COR-L47 (cell line): Measurements from ENCODE around the gene TRAPPC4.
A peak's percentile ranks its signal among the peaks of the same experiment; 100 is the strongest.
"Not testable (repeated sequence)": the region's sequence is repeated elsewhere in the genome, so short reads cannot be mapped to it uniquely, and the experiment has no call there.

Experiments used
- DNase-seq: peaks from one replicate; lab custom pipeline; 2025; lab: John Stamatoyannopoulos, UW

Gene TRAPPC4

DNA sequence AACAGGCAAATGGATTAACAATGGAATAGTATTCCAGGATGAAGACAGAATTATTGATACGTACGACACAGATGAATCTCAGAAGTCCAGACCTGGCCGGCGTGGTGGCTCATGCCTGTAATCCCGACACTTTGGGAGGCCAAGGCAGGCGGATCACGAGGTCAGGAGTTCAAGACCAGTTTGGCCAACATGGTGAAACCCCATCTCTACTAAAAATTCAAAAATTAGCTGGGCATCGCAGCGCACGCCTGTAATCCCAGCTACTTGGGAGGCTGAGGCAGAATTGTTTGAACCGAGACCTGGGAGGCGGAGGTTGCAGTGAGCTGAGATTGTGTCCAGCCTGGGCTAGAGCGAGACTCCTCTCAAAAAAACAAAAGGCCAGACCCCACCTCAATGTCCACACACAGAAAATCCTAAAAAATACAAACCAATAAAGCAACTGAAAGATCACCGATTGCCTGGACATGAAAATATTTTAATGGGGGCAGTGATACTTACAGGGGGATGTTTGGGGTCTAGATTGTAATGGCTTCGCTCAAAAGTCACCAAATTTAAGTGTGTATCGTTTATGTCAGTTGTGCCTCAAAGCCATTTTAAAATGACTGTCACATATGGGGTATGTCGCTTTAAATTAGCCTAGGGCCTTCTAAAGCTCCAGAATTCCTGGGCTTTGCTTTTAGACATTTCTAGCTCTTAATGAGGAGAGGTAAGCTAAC lies 4.2 kb upstream of the TRAPPC4 start:
- no peak for DNase-seq

- DNase-seq, result no peak
Measured at GRCh38 chr11:119015054-119015611, 3.4 kb upstream of the TRAPPC4 start.

DNA sequence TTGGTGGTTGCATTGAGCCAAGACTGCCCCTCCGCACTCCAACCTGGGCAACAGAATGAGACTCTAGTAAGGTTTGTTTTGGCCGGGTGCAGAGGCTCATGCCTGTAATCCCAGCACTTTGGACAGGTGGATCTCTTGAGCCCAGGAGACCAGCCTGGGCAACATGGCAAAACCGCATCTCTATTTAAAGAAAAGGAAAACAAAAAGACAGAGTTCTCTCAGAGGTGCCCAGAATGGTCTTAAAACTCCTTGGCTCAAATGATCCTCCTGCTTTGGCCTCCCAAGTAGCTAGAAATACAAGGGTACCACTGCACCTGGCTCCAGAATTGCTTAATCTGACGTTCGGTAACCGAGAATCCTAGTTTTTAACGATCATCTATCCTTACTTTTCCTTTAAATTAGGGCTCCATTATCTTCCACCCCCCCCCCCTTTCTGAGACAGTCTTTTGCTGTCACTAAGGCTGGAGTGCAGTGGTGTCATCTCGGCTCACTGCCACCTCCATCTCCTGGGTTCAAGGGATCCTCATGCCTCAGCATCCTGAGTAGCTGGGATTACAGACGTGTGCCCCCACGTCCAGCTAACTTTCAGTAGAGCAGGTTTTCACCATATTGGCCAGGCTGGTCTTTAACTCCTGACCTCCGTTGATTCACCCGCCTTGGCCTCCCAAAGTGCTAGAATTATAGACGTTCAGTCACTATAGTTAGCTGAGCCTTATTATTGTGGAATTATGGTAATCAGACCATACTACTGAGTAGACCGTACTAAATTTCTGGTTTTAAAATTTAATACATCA lies 2.2 kb upstream of the TRAPPC4 start:
- DNase-seq, result no peak

DNA sequence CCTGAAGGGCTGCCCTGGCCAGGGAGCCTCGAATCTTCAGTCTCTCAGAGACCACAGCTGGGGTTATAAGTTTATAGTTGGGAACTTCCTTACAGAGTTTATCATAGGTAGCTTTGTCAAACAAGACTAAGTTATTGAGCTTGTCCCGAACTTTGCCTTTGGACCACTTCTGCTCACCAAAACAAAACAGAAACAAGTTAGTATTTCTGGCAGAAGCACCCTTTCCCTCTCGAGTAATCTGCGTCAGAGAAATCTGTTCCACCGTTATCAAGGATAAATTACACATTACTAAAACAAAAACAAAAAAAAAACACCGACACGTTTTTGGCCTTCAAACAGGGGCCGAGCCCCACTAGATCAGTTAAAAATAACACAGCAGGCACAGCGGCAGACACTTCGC lies 1.2 kb upstream of the TRAPPC4 start:
- DNase-seq, result not testable (repeated sequence)

GRCh38 chr11:119019996-119020395 lies 1.4 kb downstream of the TRAPPC4 start:
- DNase-seq, result no peak

- DNase-seq, result no peak
Measured at GRCh38 chr11:119021631-119022030, 3.1 kb downstream of the TRAPPC4 start.

- DNase-seq, result no peak
Measured at GRCh38 chr11:119023741-119024140, 5.2 kb downstream of the TRAPPC4 start.

DNA sequence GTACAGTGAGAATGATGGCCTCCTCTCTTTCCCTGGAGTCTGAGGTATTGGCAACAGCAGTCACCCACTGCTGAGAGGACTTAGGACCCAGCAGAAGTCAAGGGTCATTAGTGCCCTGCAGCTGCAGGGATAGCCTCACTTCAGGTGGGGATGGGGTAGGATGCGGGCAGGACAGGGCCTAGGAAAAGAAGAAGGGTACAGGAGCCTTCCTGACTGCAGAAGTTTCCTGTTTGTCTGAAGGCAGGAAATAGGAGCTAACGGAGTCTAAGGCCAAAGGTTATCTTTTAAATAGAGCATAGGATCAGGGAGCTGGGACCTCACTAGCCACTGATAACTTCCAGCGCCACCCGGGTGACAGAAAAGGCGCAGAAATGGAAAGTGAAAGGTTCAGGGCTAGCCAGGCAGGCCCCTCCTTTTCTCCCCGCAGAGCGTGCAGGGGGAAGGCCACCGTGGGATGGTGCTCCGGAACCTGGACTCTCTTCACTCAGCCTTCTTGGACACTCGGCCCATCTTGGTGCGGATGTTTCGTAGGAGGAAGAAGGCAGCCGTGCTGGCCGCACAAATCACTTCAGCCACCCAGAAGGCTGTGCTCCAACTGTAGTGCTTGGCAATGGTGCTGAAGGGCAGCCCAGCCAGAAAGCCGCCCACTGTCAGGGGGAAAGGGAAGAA lies 6.0 kb downstream of the TRAPPC4 start:
- no peak for DNase-seq

GRCh38 chr11:119025099-119025473 lies 6.5 kb downstream of the TRAPPC4 start:
- DNase-seq, result no peak

GRCh38 chr11:119025541-119025940 lies 7.0 kb downstream of the TRAPPC4 start:
- no peak for DNase-seq

DNA sequence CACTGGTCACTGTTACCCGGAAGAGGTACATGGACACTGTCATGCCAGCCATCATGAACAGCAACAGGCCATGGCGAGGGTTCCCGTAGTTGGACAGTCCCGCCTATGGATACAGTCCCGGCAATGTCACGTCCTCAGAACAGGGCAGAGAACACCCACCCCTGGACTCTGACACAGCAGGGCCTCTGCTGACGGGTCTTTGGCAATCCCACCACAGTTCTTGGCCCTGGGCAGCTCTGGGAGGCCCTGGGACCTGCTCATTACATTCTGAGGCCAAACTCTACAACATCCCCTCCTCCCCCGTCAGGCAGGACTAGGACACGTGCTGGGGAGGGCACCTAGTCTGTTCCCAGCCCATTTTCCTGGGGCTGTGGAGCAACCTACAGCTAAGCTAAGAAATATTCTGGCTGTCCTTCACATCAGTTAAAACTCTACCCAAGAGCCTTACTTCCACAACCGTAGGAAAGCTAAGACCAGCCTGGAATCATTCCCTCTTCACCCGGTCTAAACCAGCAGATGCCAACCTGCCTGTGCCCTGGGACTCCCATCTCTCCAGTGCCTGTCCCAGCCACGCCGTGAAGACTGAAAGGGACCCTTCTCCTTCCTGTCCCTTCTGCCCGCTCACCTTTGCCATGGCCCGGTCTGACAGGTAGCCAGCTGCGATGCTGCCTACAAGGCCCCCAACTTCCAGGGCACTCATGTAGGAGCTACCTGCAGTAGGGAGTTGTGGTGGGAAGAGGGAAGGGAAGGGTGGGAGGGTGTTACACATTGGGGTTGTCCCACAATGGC lies 7.6 kb downstream of the TRAPPC4 start:
- DNase-seq, result no peak

GRCh38 chr11:119026970-119027369 lies 8.4 kb downstream of the TRAPPC4 start:
- no peak for DNase-seq

- DNase-seq, result no peak
Measured at GRCh38 chr11:119027561-119028345, 9.2 kb downstream of the TRAPPC4 start.

DNA sequence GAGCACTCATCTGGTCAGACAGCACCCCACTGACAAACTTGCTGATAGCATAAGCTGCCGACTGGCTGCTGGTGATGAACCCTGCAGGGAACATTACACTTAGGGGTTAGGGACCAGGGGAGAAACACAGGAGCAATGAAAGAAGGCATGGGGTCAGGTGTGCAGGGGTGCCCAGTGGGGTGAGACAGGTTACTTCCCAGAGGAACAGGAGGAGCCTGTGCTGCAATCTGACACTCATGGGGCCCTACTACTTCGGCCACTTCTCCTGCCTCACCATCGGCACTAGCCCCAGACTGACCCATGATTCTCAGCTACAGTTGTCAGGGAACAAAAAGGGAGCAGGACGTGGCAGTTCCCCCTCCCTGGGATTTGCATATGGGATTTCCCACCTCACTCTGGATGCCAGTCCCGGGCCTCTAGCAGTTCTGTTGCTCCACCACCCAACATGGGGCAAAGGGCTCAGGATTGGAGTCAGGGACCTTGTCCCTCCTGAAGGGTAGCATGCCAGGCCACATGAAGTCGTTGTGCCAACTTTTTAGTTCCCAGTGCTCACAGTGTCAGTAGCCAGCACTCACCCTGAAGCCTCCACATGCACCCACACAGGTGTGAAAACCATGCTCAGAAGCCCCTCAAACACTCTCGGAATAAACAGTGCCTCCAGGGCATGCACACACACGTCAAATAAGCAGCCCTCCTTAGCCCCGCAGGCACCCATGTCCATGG lies 9.9 kb downstream of the TRAPPC4 start:
- no peak for DNase-seq

DNA sequence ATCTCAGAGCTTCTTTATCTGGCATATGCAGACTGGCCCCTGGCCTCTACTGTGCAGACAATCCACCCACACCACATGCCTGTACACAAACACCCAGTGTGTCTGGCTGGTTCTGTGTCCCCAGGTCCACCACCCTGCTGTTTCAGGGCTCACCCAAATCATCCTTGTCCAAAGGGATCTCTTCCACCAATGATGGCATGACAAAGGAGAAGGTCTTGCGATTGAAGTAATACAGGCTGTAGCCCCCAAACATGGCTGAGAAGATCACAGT lies 10.4 kb downstream of the TRAPPC4 start:
- DNase-seq, result no peak

DNA sequence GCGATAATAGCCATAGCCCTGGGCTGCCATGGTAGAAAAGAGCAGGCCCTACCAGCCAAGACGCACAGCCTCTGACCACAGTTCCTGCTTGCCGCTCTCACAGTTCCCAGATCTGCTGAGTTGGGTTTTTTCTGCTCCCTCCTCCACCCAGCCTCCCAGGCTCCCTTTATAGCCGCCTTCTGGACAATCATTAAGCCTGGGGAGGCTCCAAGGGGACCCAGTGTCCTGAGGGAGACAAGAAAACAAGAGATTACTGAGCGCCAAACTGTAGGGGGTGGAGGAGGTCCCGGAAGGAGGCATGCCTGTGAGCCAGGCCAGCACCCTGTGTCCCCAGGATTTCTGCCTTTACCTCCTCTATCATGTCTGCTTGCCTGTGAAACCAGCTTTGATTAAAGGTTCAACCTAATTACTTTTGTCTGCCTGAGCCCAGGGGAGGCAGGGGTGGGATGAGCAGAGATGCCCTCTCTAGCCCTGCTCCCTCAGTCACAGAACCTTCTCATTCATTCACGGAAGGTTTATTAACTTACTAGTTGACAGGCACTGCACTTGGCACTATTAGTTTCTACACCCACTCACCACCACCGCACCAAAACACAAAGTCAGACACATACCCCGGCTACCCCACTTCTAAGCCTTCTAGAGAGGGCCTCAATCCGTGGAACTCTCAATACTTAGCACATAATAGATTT lies 10.9 kb downstream of the TRAPPC4 start:
- DNase-seq, result no peak

DNA sequence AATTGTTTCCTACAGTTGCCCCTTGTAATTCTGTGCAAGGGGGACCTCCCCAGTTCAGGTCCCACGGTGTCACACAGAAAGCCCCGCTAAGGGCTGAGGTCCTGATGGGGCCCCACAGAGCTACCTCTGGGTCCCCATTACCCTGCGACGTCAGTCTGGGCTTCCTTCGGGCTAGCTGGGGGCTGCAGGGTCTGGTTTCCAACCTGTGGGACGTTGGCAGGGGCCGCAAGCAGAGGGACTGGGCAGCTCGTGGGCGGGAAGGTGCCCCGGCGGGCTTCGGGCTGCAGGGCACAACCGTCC lies 11.4 kb downstream of the TRAPPC4 start:
- DNase-seq, result no peak

DNA sequence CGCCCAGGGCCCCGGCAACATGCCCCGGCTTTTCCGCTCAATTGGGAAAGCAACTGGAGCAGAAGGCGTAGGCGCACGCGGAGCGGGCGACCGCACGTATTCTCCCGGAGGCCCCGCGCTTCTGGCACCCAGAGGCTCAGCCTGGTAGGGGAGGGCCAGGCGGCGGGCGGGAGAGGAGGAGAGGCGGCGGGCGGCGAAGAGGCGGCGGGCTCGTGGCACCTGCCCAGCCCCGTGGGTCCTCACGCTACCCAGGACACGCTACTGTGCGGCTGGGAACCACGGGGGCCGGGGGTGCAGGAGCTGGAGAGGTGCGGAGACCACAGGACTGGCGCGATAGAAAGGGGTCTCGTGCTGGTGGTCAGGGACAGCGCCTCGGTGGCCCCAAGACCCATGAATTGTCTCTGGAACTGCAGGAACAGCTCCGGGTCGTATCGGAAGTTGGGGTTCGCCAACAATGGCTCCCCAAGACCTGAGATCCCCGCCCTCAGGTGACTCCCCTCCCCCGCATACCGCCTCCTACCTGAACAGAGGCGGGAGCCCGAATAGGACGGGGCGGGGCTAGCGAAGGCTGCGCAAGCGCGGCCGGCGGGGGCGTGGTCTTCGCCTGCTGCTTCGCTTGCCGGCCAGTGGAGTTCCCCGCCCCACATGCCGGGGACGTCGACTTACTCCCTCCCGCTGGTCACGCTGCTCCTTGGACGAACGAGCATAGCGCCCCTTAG lies 11.9 kb downstream of the TRAPPC4 start, which contains the start of gene SLC37A4:
TSS of gene SLC37A4 (minus strand) at position 549 of the 719 bp plus-strand sequence.
- DNase-seq, result peak; percentile 97

DNA sequence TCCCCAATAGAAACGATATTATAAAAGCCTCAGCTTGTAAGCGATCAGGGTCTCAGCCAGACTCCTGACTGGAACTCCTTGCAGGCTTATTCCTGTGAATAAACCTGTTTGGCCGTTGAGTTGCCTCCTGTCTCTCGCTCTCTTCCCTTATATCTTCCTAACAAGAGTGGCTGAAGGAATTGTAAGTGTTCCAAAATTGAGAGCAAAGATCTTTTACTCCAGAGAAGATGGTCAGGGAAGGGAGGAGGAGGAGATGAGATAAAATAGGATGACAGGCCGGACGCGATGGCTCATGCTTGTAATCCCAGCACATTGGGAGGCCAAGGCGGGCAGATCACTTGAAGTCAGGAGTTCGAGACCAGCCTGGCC lies 13.3 kb downstream of the TRAPPC4 start:
- no peak for DNase-seq

DNA sequence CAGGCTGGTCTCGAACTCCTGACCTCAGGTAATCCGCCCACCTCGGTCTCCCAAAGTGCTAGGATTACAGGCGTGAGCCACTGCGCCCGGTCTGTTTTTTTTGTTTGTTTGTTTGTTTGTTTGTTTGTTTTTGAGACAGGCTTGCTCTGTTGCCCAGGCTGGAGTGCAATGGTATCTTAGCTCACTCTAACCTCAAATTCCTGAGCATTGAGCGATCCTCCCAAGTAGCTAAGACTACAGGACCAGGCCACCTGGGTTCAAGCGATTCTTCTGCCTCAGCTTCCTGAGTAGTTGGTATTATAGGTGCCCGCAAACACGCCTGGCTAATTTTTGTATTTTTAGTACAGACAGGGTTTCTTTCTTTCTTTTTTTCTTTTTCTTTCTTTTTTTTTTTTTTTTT lies 14.9 kb downstream of the TRAPPC4 start:
- DNase-seq, result not testable (repeated sequence)
